Adrenal gland (tissue), 12 donors: Measurements from ENCODE around the gene WBP1L. TPM values are rescaled to one million over a fixed set of nuclear protein-coding genes. Genes with fewer than 3 reads are reported as not detected.

Experiments
- DNase-seq, 7 donors: peaks; one replicate each; pipeline ENCODE4 v3.0.0-alpha.2; 2019 to 2020
- H3K27ac ChIP-seq, 5 donors: fragments of 200-600 bp; sonication (generic) in 4 of 5; 1 replicate in 3 of 5; 2 replicates in 2 of 5; pipeline versions ENCODE4 v1.5.1 to v1.8.0; 2016 to 2020; ENCODE audit warnings: mild to moderate bottlenecking in 1 of 5
- H3K27me3 ChIP-seq: fragments of 200-600 bp; 2 replicates; pipeline ENCODE4 v1.8.0; 2021
- H3K36me3 ChIP-seq, 2 donors: fragments of 200-600 bp; replicated peaks in 1 of 2; 1 replicate in 1 of 2; 2 replicates in 1 of 2; pipeline versions ENCODE4 v1.5.1 to v1.8.0; 2018 to 2022
- H3K4me1 ChIP-seq, 2 donors: fragments of 200-600 bp; replicated peaks in 1 of 2; 1 replicate in 1 of 2; 2 replicates in 1 of 2; pipeline versions ENCODE4 v1.5.1 to v1.8.0; 2018 to 2021
- H3K4me3 ChIP-seq, 4 donors: fragments of 200-600 bp; sonication (generic) in 3 of 4; one replicate each; pipeline ENCODE4 v1.5.1; 2016 to 2018
- H3K9me3 ChIP-seq, 3 donors: fragments of 200-600 bp; sonication (generic) in 1 of 3; replicated peaks in 1 of 3; 1 replicate in 2 of 3; 2 replicates in 1 of 3; pipeline versions ENCODE4 v1.5.1 to v1.8.0; 2016 to 2021
- CTCF ChIP-seq, 6 experiments: fragments of 450-650 bp in 4 of 6; fragments of 200-600 bp in 2 of 6; sonication (generic) in 1 of 6; IDR thresholded peaks; 1 replicate in 5 of 6; 2 replicates in 1 of 6; pipeline versions ENCODE4 v1.5.1 to v1.8.0; 2016 to 2021; ENCODE audit warnings: antibody characterized with exemption in 6 of 6, mild to moderate bottlenecking in 2 of 6, moderate library complexity in 1 of 6
- POLR2A ChIP-seq, 2 donors: fragments of 450-650 bp; IDR thresholded peaks; one replicate each; pipeline ENCODE4 v1.6.1; 2017; ENCODE audit warnings: antibody characterized with exemption in 2 of 2, mild to moderate bottlenecking in 2 of 2, moderate library complexity in 1 of 2
- WGBS, 4 donors: extraction: QIAGEN DNeasy Blood & Tissue Kit in 2 of 4; methylation state at CpG; one replicate each; pipeline versions ENCODE4 v1.1.5 to v1.1.7; 2013 to 2017; 5-methylcytosine and 5-hydroxymethylcytosine counted together
- intact Hi-C, 2 donors: fragments of 100-400 bp; cut with DNase I; formaldehyde crosslinking; loops; one replicate each; pipeline versions ENCODE4 v1.14.1 to v1.15.0; 2022 to 2023
- polyA plus RNA-seq, 3 donors: library from polyadenylated mRNA; stranded (reverse); fragments of 200-250 nt in 2 of 3; fragments of 350-450 nt in 1 of 3; fragmentation: Illumina TruSeq in 1 of 3; extraction: RNeasy Lipid Tissue Mini Kit (QIAGEN cat#74804) in 1 of 3; gene quantifications; one replicate each; pipeline ENCODE4 v1.2.3, GENCODE V29; 2013 to 2014
- total RNA-seq, 9 donors: library from RNA; depleted of rRNA in 4 of 9; stranded (reverse); fragments of >200 nt in 4 of 9; fragments of 120-200 nt in 1 of 9; fragmentation: NEBNext Ultra II Directional in 1 of 9; extraction: Animal tissue kit (Norgen Biotek cat#: 25700) in 1 of 9; gene quantifications; one replicate each; pipeline versions ENCODE4 v1.1.0 to v1.2.4, GENCODE V29; 2013 to 2023
- donor health status: healthy with polysubstance abuse.
- donor health status: Bipolar disorder and iron deficiency.
- donor health status: DM: yes; HTN: yes; CAD: no.
- donor health status: DM: no; HTN: no; CAD: no.
- donor health status: DM: no; HTN: no; CAD: no.
- donor health status: DM: yes; HTN: yes; CAD: no.

WBP1L gene
- total and polyA plus RNA-seq, 12 donors = 38.5 to 231 (median 107) TPM

GRCh38 chr10:102775201-102775934 is 31.6 kb downstream of the WBP1L start:
- Histone ChIP-seq H3K4me1 (peaks cover 85 to 98% of the 10 kb centered on the region in 2 donors), H3K27me3 (no peaks in the 10 kb centered on the region), H3K36me3 (no peaks in the 10 kb centered on the region), H3K27ac (peak overlapping the region; percentile 89 to 96 (median 93)), H3K9me3 (no peaks in the 10 kb centered on the region), H3K4me3 (peak overlapping the region in 1 of 4 donors; percentile 42)
- 40 to 49% (median 45%) methylated on average over 16 of the region's 16 CpGs for WGBS, 4 donors
- TF ChIP-seq CTCF (IDR thresholded peaks at IDR 0.05) = no peak
- no peak for TF ChIP-seq POLR2A (IDR thresholded peaks at IDR 0.05)
- intact Hi-C loops = no loop called here
- DNase-seq = peak in 6 of 7 donors; percentile 64 to 82 (median 67)

- peak; percentile 84 to 93 (median 90) for DNase-seq
- intact Hi-C loops = no loop called here
Measured at GRCh38 chr10:102775935-102776669, 32.4 kb downstream of the WBP1L start.

DNA sequence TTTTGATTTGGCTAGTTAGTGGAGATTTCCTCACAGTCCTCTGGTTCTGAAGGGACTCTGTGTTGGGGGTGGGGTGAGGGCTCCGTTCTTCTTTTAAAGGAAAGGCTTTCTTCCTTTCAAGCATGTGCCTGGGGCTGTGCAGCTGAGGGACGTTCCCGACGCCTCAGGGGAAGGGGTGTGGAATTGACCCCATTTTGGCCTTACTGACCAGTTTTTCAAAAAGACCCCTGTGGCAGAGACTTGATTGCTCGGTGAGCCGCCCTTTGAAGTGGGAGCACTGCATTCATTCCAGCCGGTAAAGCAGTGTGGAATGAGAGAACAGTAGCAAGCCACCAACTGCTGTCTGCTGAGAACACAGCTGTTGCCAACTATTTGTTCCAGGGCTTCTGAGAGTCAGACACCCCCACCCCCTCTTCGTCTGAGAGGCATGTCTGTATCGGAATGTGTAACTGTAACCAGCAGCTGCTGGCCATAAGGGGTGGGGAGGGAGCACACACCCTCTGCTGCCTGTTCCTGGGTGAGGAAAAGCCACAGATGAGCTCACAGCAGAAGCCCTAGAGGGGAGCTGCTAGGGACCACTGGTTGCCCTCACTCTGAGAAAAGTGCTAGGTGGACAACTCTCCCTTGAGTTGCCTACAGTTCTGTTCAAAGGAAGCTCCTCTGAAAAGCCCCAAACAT is 33.2 kb downstream of the WBP1L start:
- peaks cover 87 to 100% of the 10 kb centered on the region in 2 donors for H3K4me1 ChIP-seq
- peak; percentile 54 to 91 for TF ChIP-seq POLR2A (IDR thresholded peaks at IDR 0.05)
- peak in 1 of 6 experiments; percentile 10 for TF ChIP-seq CTCF (IDR thresholded peaks at IDR 0.05)
- no peaks in the 10 kb centered on the region for H3K9me3 ChIP-seq
- H3K4me3 ChIP-seq = peak overlapping the region in 1 of 4 donors; percentile 42
- H3K27ac ChIP-seq = peak overlapping the region; percentile 89 to 96 (median 93)
- intact Hi-C loops = no loop called here
- no peaks in the 10 kb centered on the region for H3K36me3 ChIP-seq
- H3K27me3 ChIP-seq = no peaks in the 10 kb centered on the region
- 5 to 19% (median 9%) methylated on average over 8 to 9 of the region's 9 CpGs for WGBS, 4 donors
- DNase-seq = peak; percentile 73 to 96 (median 93)

More at GRCh38 chr10:102775935-102776669, 32.4 kb downstream of the WBP1L start:
- 6% methylated on average over 15 to 17 of the region's 17 CpGs for WGBS, 4 donors
- Histone ChIP-seq H3K36me3 (no peaks in the 10 kb centered on the region), H3K27ac (peak overlapping the region; percentile 89 to 96 (median 93)), H3K4me3 (peak overlapping the region in 2 of 4 donors; percentile 29 to 42), H3K4me1 (peaks cover 84 to 98% of the 10 kb centered on the region in 2 donors), H3K27me3 (no peaks in the 10 kb centered on the region), H3K9me3 (no peaks in the 10 kb centered on the region)
- TF ChIP-seq CTCF (IDR thresholded peaks at IDR 0.05) = no peak
- TF ChIP-seq POLR2A (IDR thresholded peaks at IDR 0.05) = peak; percentile 49 to 89
